ENCODE results near the gene HDAC4.

HDAC4 gene

GRCh38 chr2:239019183-239019581, 381.6 kb downstream of the HDAC4 start:
- no peak overlapping the region for H3K4me3 ChIP-seq (ENCODE audit: low read length)
- TF ChIP-seq CTCF (conservative IDR thresholded peaks at IDR 0.05; ENCODE audit: low read depth, low read length) = no peak
- no peak for DNase-seq (ENCODE audit: low read depth)

- H3K4me3 ChIP-seq (ENCODE audit: low read length) = no peak overlapping the region
- no peak for DNase-seq (ENCODE audit: low read depth)
- no peak for TF ChIP-seq CTCF (conservative IDR thresholded peaks at IDR 0.05; ENCODE audit: low read depth, low read length)
Observed at GRCh38 chr2:239018271-239019182, 382.3 kb downstream of the HDAC4 start.

GRCh38 chr2:239017491-239018098, 383.2 kb downstream of the HDAC4 start:
- TF ChIP-seq CTCF (conservative IDR thresholded peaks at IDR 0.05; ENCODE audit: low read depth, low read length) = no peak
- DNase-seq (ENCODE audit: low read depth) = no peak
- no peak overlapping the region for H3K4me3 ChIP-seq (ENCODE audit: low read length)

- no peak for TF ChIP-seq CTCF (conservative IDR thresholded peaks at IDR 0.05; ENCODE audit: low read depth, low read length)
- DNase-seq (ENCODE audit: low read depth) = no peak
Observed at GRCh38 chr2:239015901-239016675, 384.7 kb downstream of the HDAC4 start.

GRCh38 chr2:239015218-239015900, 385.5 kb downstream of the HDAC4 start:
- DNase-seq (ENCODE audit: low read depth) = no peak
- no peak for TF ChIP-seq CTCF (conservative IDR thresholded peaks at IDR 0.05; ENCODE audit: low read depth, low read length)
- no peak overlapping the region for H3K4me3 ChIP-seq (ENCODE audit: low read length)

More at GRCh38 chr2:239015901-239016675, 384.7 kb downstream of the HDAC4 start:
- H3K4me3 ChIP-seq (ENCODE audit: low read length) = no peak overlapping the region

GRCh38 chr2:239014458-239015217, 386.2 kb downstream of the HDAC4 start:
- no peak overlapping the region for H3K4me3 ChIP-seq (ENCODE audit: low read length)
- no peak for TF ChIP-seq CTCF (conservative IDR thresholded peaks at IDR 0.05; ENCODE audit: low read depth, low read length)
- no peak for DNase-seq (ENCODE audit: low read depth)

Data from retinal pigment epithelial cell (primary cell).